Left colon (tissue), 2 donors: ENCODE results near the gene GADD45A. TPM values are rescaled to one million over a fixed set of nuclear protein-coding genes. Genes with fewer than 3 reads are reported as not detected.
"Not testable (repeated sequence)": the region's sequence is repeated elsewhere in the genome, so short reads cannot be mapped to it uniquely, and the experiment has no call there.

Source experiments
- ATAC-seq: fragments of 200-7000 bp; cut with Tn5 transposase; one replicate; pipeline ENCODE4 v1.9.1; 2020; ENCODE audit warnings: mild to moderate bottlenecking, moderate library complexity
- DNase-seq, 2 donors: peaks; one replicate each; pipeline ENCODE4 v3.0.0-alpha.2; 2020
- intact Hi-C, 2 donors: fragments of 100-400 bp; cut with DNase I in 1 of 2; cut with micrococcal nuclease in 1 of 2; formaldehyde crosslinking; loops; one replicate each; pipeline versions ENCODE4 v1.11.2 to v1.14.0; 2022; cut with DNase I, micrococcal nuclease
- total RNA-seq, 2 donors: library from RNA; stranded (reverse); fragmentation: NEBNext Ultra II Directional; extraction: Animal tissue kit (Norgen Biotek cat#: 25700); gene quantifications; one replicate each; pipeline ENCODE4 v1.2.1, GENCODE V29; 2021
- donor health status: DM: no; HTN: no; CAD: no.
- donor health status: DM: yes; HTN: yes; CAD: no.

Gene GADD45A
- total RNA-seq, 2 donors from 2014 or later, result 43.4 to 49.7 TPM

GRCh38 chr1:67664048-67664447 is 21.0 kb upstream of the GADD45A start:
- intact Hi-C loops, result no loop called here
- DNase-seq, result no peak
- ATAC-seq, result no peak

GRCh38 chr1:67665307-67665706 is 19.7 kb upstream of the GADD45A start:
- DNase-seq, intact Hi-C loops, ATAC-seq: not testable (repeated sequence)

- DNase-seq (no peak), ATAC-seq (no peak)
- intact Hi-C loops, result no loop called here
These were observed 18.4 kb upstream of the GADD45A start for GRCh38 chr1:67666636-67667035.

- DNase-seq (peak; percentile 76 to 85), ATAC-seq (peak; percentile 100)
- intact Hi-C loops, result no loop called here
These were observed 16.3 kb upstream of the GADD45A start for GRCh38 chr1:67668660-67669059.

- no peak for DNase-seq
- intact Hi-C loops, result no loop called here
- no peak for ATAC-seq
These were observed 12.7 kb upstream of the GADD45A start for GRCh38 chr1:67672260-67672803.

GRCh38 chr1:67673468-67674201 is 11.4 kb upstream of the GADD45A start:
- intact Hi-C loops, result no loop called here
- no peak for DNase-seq
- ATAC-seq, result no peak

GRCh38 chr1:67674260-67675011 is 10.6 kb upstream of the GADD45A start:
- intact Hi-C loops, result no loop called here

GRCh38 chr1:67675800-67676199 is 9.2 kb upstream of the GADD45A start:
- DNase-seq, result no peak
- no peak for ATAC-seq
- intact Hi-C loops, result no loop called here

More at GRCh38 chr1:67674260-67675011, 10.6 kb upstream of the GADD45A start:
- peak; percentile 30 for ATAC-seq
- DNase-seq, result peak; percentile 12 to 42

GRCh38 chr1:67676287-67676686 is 8.7 kb upstream of the GADD45A start:
- DNase-seq (no peak), ATAC-seq (no peak)
- intact Hi-C loops, result no loop called here

GRCh38 chr1:67676946-67677345 is 8.1 kb upstream of the GADD45A start:
- intact Hi-C loops, result no loop called here
- no peak for DNase-seq
- no peak for ATAC-seq

GRCh38 chr1:67677408-67677807 is 7.6 kb upstream of the GADD45A start:
- DNase-seq (no peak), ATAC-seq (no peak)
- intact Hi-C loops, result no loop called here

GRCh38 chr1:67677930-67678329 is 7.1 kb upstream of the GADD45A start:
- intact Hi-C loops, result no loop called here
- no peak for DNase-seq
- no peak for ATAC-seq

GRCh38 chr1:67679691-67680090 is 5.3 kb upstream of the GADD45A start:
- intact Hi-C loops, result no loop called here
- ATAC-seq, result no peak
- no peak for DNase-seq

- DNase-seq (no peak), ATAC-seq (no peak)
- intact Hi-C loops, result no loop called here
These were observed 4.5 kb upstream of the GADD45A start for GRCh38 chr1:67680486-67680885.

- no peak for DNase-seq
These were observed 2.3 kb upstream of the GADD45A start for GRCh38 chr1:67682659-67683197.

GRCh38 chr1:67683316-67683715 is 1.7 kb upstream of the GADD45A start:
- DNase-seq, result no peak
- intact Hi-C loops, result no loop called here
- ATAC-seq, result no peak

More at GRCh38 chr1:67682659-67683197, 2.3 kb upstream of the GADD45A start:
- intact Hi-C loops, result no loop called here
- no peak for ATAC-seq

GRCh38 chr1:67683766-67684525 is 1.1 kb upstream of the GADD45A start:
- no peak for ATAC-seq
- intact Hi-C loops, result no loop called here
- peak in 1 of 2 donors; percentile 23 for DNase-seq

- DNase-seq (no peak), ATAC-seq (no peak)
- intact Hi-C loops, result loop anchor here in 1 of 2 donors (5.0 kb wide), 1 partner anchor 78 kb away; no protein-coding TSS in a partner anchor
These were observed 405 bp upstream of the GADD45A start for GRCh38 chr1:67684526-67685066.
